Amniotic epithelial cell (primary cell): ENCODE results near the gene IL31RA.
A peak's percentile ranks its signal among the peaks of the same experiment; 100 is the strongest.

ENCODE experiments used
- DNase-seq: peaks from one replicate; pipeline ENCODE4 v3.0.0-alpha.2; 2010; ENCODE audit warnings: low read depth

Gene IL31RA

GRCh38 chr5:55860288-55860687 is 9.1 kb downstream of the IL31RA start:
- no peak for DNase-seq

GRCh38 chr5:55860709-55861108 is 9.6 kb downstream of the IL31RA start:
- DNase-seq: no peak

GRCh38 chr5:55864606-55865541 is 13.7 kb downstream of the IL31RA start:
- peak; percentile 91 for DNase-seq

GRCh38 chr5:55865831-55866230 is 14.7 kb downstream of the IL31RA start:
- DNase-seq: peak; percentile 58

- no peak for DNase-seq
Observed at GRCh38 chr5:55866485-55866884, 15.3 kb downstream of the IL31RA start.

GRCh38 chr5:55866934-55867333 is 15.8 kb downstream of the IL31RA start:
- no peak for DNase-seq

GRCh38 chr5:55868846-55869245 is 17.7 kb downstream of the IL31RA start:
- peak; percentile 100 for DNase-seq

- no peak for DNase-seq
Observed at GRCh38 chr5:55869847-55870246, 18.7 kb downstream of the IL31RA start.

- DNase-seq: no peak
Observed at GRCh38 chr5:55873234-55873633, 22.1 kb downstream of the IL31RA start.

- no peak for DNase-seq
Observed at GRCh38 chr5:55877655-55878054, 26.5 kb downstream of the IL31RA start.

- no peak for DNase-seq
Observed at GRCh38 chr5:55880453-55880852, 29.3 kb downstream of the IL31RA start.

GRCh38 chr5:55885359-55885758 is 34.2 kb downstream of the IL31RA start:
- no peak for DNase-seq

GRCh38 chr5:55888205-55888604 is 37.0 kb downstream of the IL31RA start:
- no peak for DNase-seq

GRCh38 chr5:55892479-55892878 is 41.3 kb downstream of the IL31RA start:
- no peak for DNase-seq

- DNase-seq: no peak
Observed at GRCh38 chr5:55894135-55894534, 43.0 kb downstream of the IL31RA start.

- DNase-seq: no peak
Observed at GRCh38 chr5:55895346-55895745, 44.2 kb downstream of the IL31RA start.

GRCh38 chr5:55896238-55896637 is 45.1 kb downstream of the IL31RA start:
- no peak for DNase-seq

- peak; percentile 88 for DNase-seq
Observed at GRCh38 chr5:55896663-55897062, 45.5 kb downstream of the IL31RA start.

GRCh38 chr5:55897206-55897894 is 46.2 kb downstream of the IL31RA start:
- DNase-seq: no peak

GRCh38 chr5:55897905-55898304 is 46.7 kb downstream of the IL31RA start:
- DNase-seq: peak; percentile 96

GRCh38 chr5:55899344-55899743 is 48.2 kb downstream of the IL31RA start:
- DNase-seq: peak; percentile 43

- DNase-seq: no peak
Observed at GRCh38 chr5:55900068-55900467, 48.9 kb downstream of the IL31RA start.

GRCh38 chr5:55900776-55901175 is 49.6 kb downstream of the IL31RA start:
- no peak for DNase-seq
